Measurements from ENCODE around the gene PFDN2.

The PFDN2 gene

GRCh38 chr1:161117759-161118581, at the start of gene PFDN2, which contains the start of gene NIT1:
Gene PFDN2, minus strand, starts transcription at chr1:161118037. Its CDS starts 11 bp downstream, at chr1:161118026.
Gene NIT1, plus strand, starts transcription at chr1:161118105. Its CDS starts 72 bp downstream, at chr1:161118177.
- Histone ChIP-seq H3K9me3 (ENCODE audit: insufficient read depth, low read length) (no peaks in the 10 kb centered on the region), H3K4me2 (ENCODE audit: low read length) (peak within 1 kb of the TSS; percentile 86), H3K36me3 (replicated peaks; ENCODE audit: low read depth, low read length) (peaks cover 43% of the 10 kb centered on the region), H3K27me3 (ENCODE audit: low read depth, low read length) (no peaks in the 10 kb centered on the region), H3K79me2 (ENCODE audit: low read length) (peaks cover 69% of the 10 kb centered on the region), H3K9ac (ENCODE audit: low read length) (peak within 1 kb of the TSS; percentile 86), H3K27ac (ENCODE audit: low read length) (peak within 1 kb of the TSS; percentile 61), H3K4me3 (ENCODE audit: low read length) (peak within 1 kb of the TSS; percentile 88), H4K20me1 (ENCODE audit: insufficient read depth, low read length) (peaks cover 24% of the 10 kb centered on the region), H2AFZ (ENCODE audit: low read depth, low read length) (peak within 1 kb of the TSS; percentile 82; the same call in 1 of the 2 replicates), H3K4me1 (ENCODE audit: low read length) (peaks cover 38% of the 10 kb centered on the region)
- TF ChIP-seq EZH2phosphoT487 (IDR thresholded peaks at IDR 0.05; ENCODE audit: low read depth) (no peak), CTCF (IDR thresholded peaks at IDR 0.05; ENCODE audit: low read depth, low read length) (no peak)

GRCh38 chr1:161166669-161167548, 49.1 kb upstream of the PFDN2 start:
- peak overlapping the region; percentile 61 for H2AFZ ChIP-seq (ENCODE audit: low read depth, low read length)
- peak overlapping the region; percentile 91 for H3K4me2 ChIP-seq (ENCODE audit: low read length)
- H3K36me3 ChIP-seq (replicated peaks; ENCODE audit: low read depth, low read length): peaks cover 37% of the 10 kb centered on the region
- H3K27ac ChIP-seq (ENCODE audit: low read length): peak overlapping the region; percentile 26
- H3K4me3 ChIP-seq (ENCODE audit: low read length): peak overlapping the region; percentile 80
- TF ChIP-seq CTCF (IDR thresholded peaks at IDR 0.05; ENCODE audit: low read depth, low read length) (no peak), EZH2phosphoT487 (IDR thresholded peaks at IDR 0.05; ENCODE audit: low read depth) (no peak)
- H3K9ac ChIP-seq (ENCODE audit: low read length): peak overlapping the region; percentile 81
- H4K20me1 ChIP-seq (ENCODE audit: insufficient read depth, low read length): no peaks in the 10 kb centered on the region
- peaks cover 15% of the 10 kb centered on the region for H3K4me1 ChIP-seq (ENCODE audit: low read length)
- no peaks in the 10 kb centered on the region for H3K9me3 ChIP-seq (ENCODE audit: insufficient read depth, low read length)
- no peaks in the 10 kb centered on the region for H3K27me3 ChIP-seq (ENCODE audit: low read depth, low read length)
- no peaks in the 10 kb centered on the region for H3K79me2 ChIP-seq (ENCODE audit: low read length)

- Histone ChIP-seq H3K9ac (ENCODE audit: low read length) (peak within 1 kb of the TSS; percentile 81), H4K20me1 (ENCODE audit: insufficient read depth, low read length) (no peaks in the 10 kb centered on the region), H3K36me3 (replicated peaks; ENCODE audit: low read depth, low read length) (peaks cover 33% of the 10 kb centered on the region), H3K4me3 (ENCODE audit: low read length) (peak within 1 kb of the TSS; percentile 80), H2AFZ (ENCODE audit: low read depth, low read length) (peak within 1 kb of the TSS; percentile 61), H3K79me2 (ENCODE audit: low read length) (no peaks in the 10 kb centered on the region), H3K9me3 (ENCODE audit: insufficient read depth, low read length) (no peaks in the 10 kb centered on the region), H3K4me2 (ENCODE audit: low read length) (peak within 1 kb of the TSS; percentile 91), H3K27me3 (ENCODE audit: low read depth, low read length) (no peaks in the 10 kb centered on the region), H3K27ac (ENCODE audit: low read length) (peak within 1 kb of the TSS; percentile 62), H3K4me1 (ENCODE audit: low read length) (peaks cover 15% of the 10 kb centered on the region)
- peak; percentile 85 for TF ChIP-seq CTCF (IDR thresholded peaks at IDR 0.05; ENCODE audit: low read depth, low read length)
- no peak for TF ChIP-seq EZH2phosphoT487 (IDR thresholded peaks at IDR 0.05; ENCODE audit: low read depth)
Observed at GRCh38 chr1:161165742-161166668, 48.2 kb upstream of the PFDN2 start, which contains the start of gene PPOX. Gene PPOX, plus strand, starts transcription at chr1:161166426. Its CDS starts 422 bp downstream, at chr1:161166848.
